HG03064 (cell line): ENCODE data around the gene PLD3.

Experiments
- ATAC-seq: cut with Tn5 transposase; IDR thresholded peaks from one replicate; pipeline ENCODE4 v1.9.1; 2021; ENCODE audit warnings: low read depth; ENCODE audit not compliant: unreplicated experiment

PLD3 gene

DNA sequence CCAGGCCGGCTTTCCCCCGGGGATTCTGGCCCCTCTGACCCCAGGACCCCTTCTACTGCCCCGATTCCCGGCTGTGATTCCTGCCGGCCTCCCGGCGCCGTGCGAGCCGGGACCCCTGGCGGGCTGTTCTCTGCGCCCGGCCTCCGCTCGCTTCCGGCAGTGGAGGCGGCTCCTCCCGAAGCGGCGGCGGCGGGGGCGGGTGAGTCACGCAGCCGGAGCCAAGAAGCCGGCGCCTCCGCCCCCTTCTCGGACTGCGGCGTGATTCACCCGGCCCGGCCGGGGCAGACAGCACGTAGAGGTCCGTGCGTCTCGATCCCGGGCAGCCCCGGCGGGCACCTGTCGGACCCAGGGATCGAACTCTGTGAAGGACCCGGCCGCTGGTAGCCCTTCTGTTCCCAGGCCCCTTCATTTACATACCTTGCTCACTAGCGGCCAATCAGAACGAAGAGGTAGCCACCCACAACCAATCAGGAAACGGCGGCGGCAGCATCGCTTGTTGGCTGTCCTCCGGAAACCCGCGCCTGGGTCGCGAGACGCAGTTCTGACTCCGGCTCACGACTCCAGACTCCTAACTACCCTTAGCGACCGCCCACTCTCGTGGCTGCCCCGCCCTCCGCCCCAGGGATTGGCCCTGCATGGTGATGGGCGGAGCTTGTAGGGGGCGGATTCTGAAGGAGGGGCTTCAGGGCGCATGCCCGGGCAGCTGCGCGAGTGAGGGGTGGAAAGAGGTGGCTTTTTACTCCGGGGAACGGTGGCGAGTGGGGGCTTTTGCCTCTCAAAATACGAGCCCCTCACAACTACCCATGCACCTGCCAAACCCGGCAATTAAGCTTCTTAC lies 77.2 kb downstream of the PLD3 start, which contains the start of gene SERTAD1:
SERTAD1 (minus strand) TSS at position 543 of the 838 bp plus-strand sequence. CDS start 2,446 bp downstream, outside the sequence.
- ATAC-seq: peak; percentile 78
